SK-N-SH (cell line): ENCODE results near the gene MAGI3.

ENCODE experiments used
- MEF2A ChIP-seq: IDR thresholded peaks from 2 replicates; pipeline ENCODE4 v1.4.0; 2012; ENCODE audit warnings: low read depth, borderline replicate concordance
- MXI1 ChIP-seq: IDR thresholded peaks from 2 replicates; pipeline ENCODE4 v1.6.1; 2012; ENCODE audit warnings: mild to moderate bottlenecking, low read depth, low read length, improper control_type of control experiment
- NRF1 ChIP-seq: IDR thresholded peaks from 2 replicates; pipeline ENCODE4 v1.6.1; 2012; ENCODE audit warnings: low read depth, mild to moderate bottlenecking, low read length

- no peak for TF ChIP-seq MEF2A
- no peak for TF ChIP-seq MXI1
- TF ChIP-seq NRF1, result no peak
Observed at GRCh38 chr1:113692342-113692741, 302.0 kb downstream of the MAGI3 start.
